ENCODE results near the gene COMMD7.

Gene COMMD7

GRCh38 chr20:32743237-32744112 lies at the start of gene COMMD7:
Gene COMMD7, minus strand, starts transcription at chr20:32743467. Its CDS starts 76 bp downstream, at chr20:32743391.
- peak; percentile 37 to 67 for DNase-seq (ENCODE audit: low read depth in 2 of 2)

GRCh38 chr20:32792731-32793458 lies 49.6 kb upstream of the COMMD7 start:
- no peak for DNase-seq (ENCODE audit: low read depth in 2 of 2)

- peak in 1 of 2 experiments; percentile 8 for DNase-seq (ENCODE audit: low read depth in 2 of 2)
Measured at GRCh38 chr20:32792316-32792715, 49.0 kb upstream of the COMMD7 start.

GRCh38 chr20:32790751-32791057 lies 47.4 kb upstream of the COMMD7 start:
- no peak for DNase-seq (ENCODE audit: low read depth in 2 of 2)

- peak; percentile 44 to 60 for DNase-seq (ENCODE audit: low read depth in 2 of 2)
Measured at GRCh38 chr20:32789896-32790750, 46.9 kb upstream of the COMMD7 start.

GRCh38 chr20:32787168-32787567 lies 43.9 kb upstream of the COMMD7 start:
- no peak for DNase-seq (ENCODE audit: low read depth in 2 of 2)

GRCh38 chr20:32786059-32786760 lies 42.9 kb upstream of the COMMD7 start:
- DNase-seq (ENCODE audit: low read depth in 2 of 2), result no peak

GRCh38 chr20:32784369-32785080 lies 41.3 kb upstream of the COMMD7 start:
- no peak for DNase-seq (ENCODE audit: low read depth in 2 of 2)

- DNase-seq (ENCODE audit: low read depth in 2 of 2), result no peak
Measured at GRCh38 chr20:32780749-32781655, 37.7 kb upstream of the COMMD7 start.

- DNase-seq (ENCODE audit: low read depth in 2 of 2), result no peak
Measured at GRCh38 chr20:32780278-32780677, 37.0 kb upstream of the COMMD7 start.

GRCh38 chr20:32779500-32780211 lies 36.4 kb upstream of the COMMD7 start:
- DNase-seq (ENCODE audit: low read depth in 2 of 2), result no peak

- DNase-seq (ENCODE audit: low read depth in 2 of 2), result no peak
Measured at GRCh38 chr20:32777177-32777956, 34.1 kb upstream of the COMMD7 start.

GRCh38 chr20:32775336-32775991 lies 32.2 kb upstream of the COMMD7 start:
- no peak for DNase-seq (ENCODE audit: low read depth in 2 of 2)

- no peak for DNase-seq (ENCODE audit: low read depth in 2 of 2)
Measured at GRCh38 chr20:32773855-32774254, 30.6 kb upstream of the COMMD7 start.

- no peak for DNase-seq (ENCODE audit: low read depth in 2 of 2)
Measured at GRCh38 chr20:32773223-32773622, 30.0 kb upstream of the COMMD7 start.

- DNase-seq (ENCODE audit: low read depth in 2 of 2), result no peak
Measured at GRCh38 chr20:32772046-32772445, 28.8 kb upstream of the COMMD7 start.

- DNase-seq (ENCODE audit: low read depth in 2 of 2), result no peak
Measured at GRCh38 chr20:32767418-32768198, 24.3 kb upstream of the COMMD7 start.
